HepG2 (cell line): ENCODE measurements around the gene PNPLA1. TPM values are rescaled to one million over a fixed set of nuclear protein-coding genes. Genes with fewer than 3 reads are reported as not detected.

Experiments
- ATAC-seq: fragments of 200-7000 bp; cut with Tn5 transposase; 3 replicates; pipeline ENCODE4 v1.9.1; 2020; ENCODE audit warnings: mild to moderate bottlenecking, moderate library complexity
- Bru-seq: library from RNA; stranded (reverse); fragments of 400-500 nt; gene quantifications from one replicate; lab custom pipeline; 2021; lab: Mats Ljungman, UMichigan
- BruChase-seq, 2 experiments: library from RNA; stranded (reverse); fragments of 400-500 nt; gene quantifications; one replicate each; lab custom pipeline; 2021; lab: Mats Ljungman, UMichigan
- BruUV-seq: library from RNA; stranded (reverse); fragments of 400-500 nt; replicated peaks from 2 replicates; lab custom pipeline; 2021; lab: Mats Ljungman, UMichigan
- CTCF ChIA-PET: fragments of 300-600 bp; formaldehyde crosslinking; extraction: SDS; loops from one replicate; lab custom pipeline; 2021; ENCODE audit warnings: low total read pairs, inconsistent platforms, low intra/inter-chr PET ratio; lab: Yijun Ruan, JAX
- POLR2A ChIA-PET: fragments of 350-600 bp; sonication (Branson Sonifier 250); formaldehyde crosslinking; loops from one replicate; lab custom pipeline; 2020; ENCODE audit warnings: antibody characterized with exemption, inconsistent platforms; lab: Yijun Ruan, JAX
- DNase-seq: peaks from one replicate; pipeline ENCODE4 v3.0.0-alpha.2; 2015; ENCODE audit warnings: low spot score
- FAIRE-seq: peaks from 3 replicates; lab custom pipeline; 2011; peaks lifted over from hg19 to GRCh38; lab: Jason Lieb, UNC
- H2AFZ ChIP-seq: one replicate; pipeline ENCODE4 v1.6.1; 2011; ENCODE audit warnings: low read length, inconsistent platforms
- H3K27ac ChIP-seq: fragments of 300-600 bp; 3 replicates; pipeline ENCODE4 v1.8.0; 2011; ENCODE audit warnings: mixed run types, mild to moderate bottlenecking, mixed read lengths, low read length, inconsistent platforms; ENCODE audit not compliant: insufficient read depth; ENCODE audit errors: extremely low read length
- H3K27me3 ChIP-seq, 2 experiments: fragments of 200-600 bp in 1 of 2; 2 replicates in 1 of 2; 3 replicates in 1 of 2; pipeline versions ENCODE4 v1.6.0 to v1.8.0; 2011; ENCODE audit warnings: low read length in 2 of 2, mild to moderate bottlenecking in 2 of 2, moderate library complexity in 2 of 2, inconsistent platforms in 1 of 2; ENCODE audit not compliant: insufficient read depth in 2 of 2, control insufficient read depth in 1 of 2
- H3K36me3 ChIP-seq, 2 experiments: fragments of 200-600 bp in 1 of 2; replicated peaks in 1 of 2; 2 replicates in 1 of 2; 3 replicates in 1 of 2; pipeline versions ENCODE4 v1.5.1 to v1.8.0; 2011; ENCODE audit warnings: low read length in 2 of 2, inconsistent platforms in 1 of 2; ENCODE audit not compliant: insufficient read depth in 2 of 2, control insufficient read depth in 1 of 2
- H3K4me1 ChIP-seq: 2 replicates; pipeline ENCODE4 v1.5.1; 2012; ENCODE audit warnings: low read length, inconsistent platforms; ENCODE audit not compliant: insufficient read depth
- H3K4me2 ChIP-seq: 2 replicates; pipeline ENCODE4 v1.6.0; 2011; ENCODE audit warnings: low read depth, low read length, inconsistent platforms
- H3K4me3 ChIP-seq, 3 experiments: fragments of 200-600 bp in 1 of 3; sonication (generic), shearing (Covaris generic) in 1 of 3; replicated peaks in 1 of 3; 2 replicates each; pipeline ENCODE4 v1.5.1; 2011 to 2016; ENCODE audit warnings: low read length in 3 of 3, inconsistent platforms in 2 of 3, low read depth in 2 of 3, mild to moderate bottlenecking in 2 of 3, control low read depth in 1 of 3, mixed read lengths in 1 of 3; ENCODE audit not compliant: insufficient read depth in 1 of 3
- H3K79me2 ChIP-seq: one replicate; pipeline ENCODE4 v1.6.1; 2011; ENCODE audit warnings: low read length, inconsistent platforms; ENCODE audit not compliant: insufficient read depth
- H3K9ac ChIP-seq: 2 replicates; pipeline ENCODE4 v1.6.0; 2011; ENCODE audit warnings: mild to moderate bottlenecking, low read depth, low read length, inconsistent platforms; ENCODE audit not compliant: insufficient read depth
- H3K9me3 ChIP-seq: 2 replicates; pipeline ENCODE4 v1.5.1; 2012; ENCODE audit warnings: mild to moderate bottlenecking, low read length
- H4K20me1 ChIP-seq: 2 replicates; pipeline ENCODE4 v1.6.0; 2011; ENCODE audit warnings: inconsistent platforms, mild to moderate bottlenecking, low read length, moderate library complexity; ENCODE audit not compliant: insufficient read depth
- ZNF136 ChIP-seq: sonication (generic); formaldehyde crosslinking; IDR thresholded peaks from 2 replicates; pipeline ENCODE4 v1.8.1; 2022; ENCODE audit warnings: low read depth, mild to moderate bottlenecking, moderate library complexity, missing genetic modification reagents
- ZNF687 ChIP-seq: sonication (generic); formaldehyde crosslinking; IDR thresholded peaks from 2 replicates; pipeline ENCODE4 v1.5.1; 2020; ENCODE audit warnings: mild to moderate bottlenecking, missing genetic modification reagents, moderate library complexity
- WGBS: methylation state at CpG from one replicate; pipeline ENCODE4 v1.1.6; 2017; ENCODE audit warnings: low lambda C conversion rate; 5-methylcytosine and 5-hydroxymethylcytosine counted together
- in situ Hi-C: cut with HindIII; loops from 2 replicates; pipeline ENCODE4 v1.10.0; 2017; ENCODE audit warnings: low pct_unique_long_range_greater_than_20kb; ENCODE audit not compliant: extremely low pct_ligation_motif_present
- intact Hi-C: fragments of 100-400 bp; cut with micrococcal nuclease; formaldehyde crosslinking; loops from one replicate; pipeline ENCODE4 v1.10.0; 2022; ENCODE audit not compliant: unreplicated experiment
- long read RNA-seq, 2 experiments: library from RNA in 1 of 2; library from polyadenylated mRNA in 1 of 2; stranded (forward) in 1 of 2; unstranded in 1 of 2; transcript quantifications; one replicate each; pipeline ENCODE4 v2.0.0, GENCODE V29; 2019 to 2022
- polyA minus RNA-seq, 3 experiments: library from RNA; depleted of rRNA, polyadenylated mRNA; stranded (reverse); fragments of >200 nt; gene quantifications; 2 replicates each; pipeline ENCODE4 v1.2.3, GENCODE V29; 2011; ENCODE audit warnings: low replicate concordance in 1 of 3
- polyA plus RNA-seq, 8 experiments: library from polyadenylated mRNA; depleted of rRNA in 3 of 8; stranded (reverse) in 7 of 8; unstranded in 1 of 8; fragments of >200 nt; fragmentation: Illumina TruSeq in 4 of 8; extraction: Trizol in 4 of 8; gene quantifications; 2 replicates each; pipeline versions ENCODE4 v1.2.1 to v1.2.3, GENCODE V29; 2011 to 2016; ENCODE audit warnings: low read depth in 4 of 8, missing spikeins in 1 of 8, mixed read lengths in 1 of 8; ENCODE audit not compliant: insufficient read depth in 1 of 8
- total RNA-seq, 5 experiments: library from RNA; depleted of rRNA; stranded (reverse); fragments of >200 nt; fragmentation: Illumina TruSeq; extraction: Trizol; gene quantifications; 2 replicates each; pipeline ENCODE4 v1.2.3, GENCODE V29; 2016; ENCODE audit warnings: low read depth in 1 of 5

Gene PNPLA1
- total RNA-seq (2016; rRNA removed; fragmentation: Illumina TruSeq; extraction: Trizol) (not detected in 2 replicates), polyA plus RNA-seq (2011; rRNA removed) (not detected in 2 replicates), polyA minus RNA-seq (2011; rRNA and poly(A)+ RNA removed; ENCODE audit: low replicate concordance) (2.7 TPM in 1 of 2 replicates, not detected in the other), Bru-seq, nascent RNA (percentile 26 among the genes with signal in this experiment), BruChase-seq, experiment 1, labeled RNA remaining after a 6-hour chase (percentile 26 among the genes with signal in this experiment), BruChase-seq, experiment 2, labeled RNA remaining after a 2-hour chase (percentile 42 among the genes with signal in this experiment)
- not detected in 2 replicates for total RNA-seq (2016; cell fraction: cytosol; rRNA removed; fragmentation: Illumina TruSeq; extraction: Trizol; ENCODE audit: low read depth)
- not detected in 2 replicates for total RNA-seq (2016; cell fraction: insoluble cytoplasmic fraction; rRNA removed; fragmentation: Illumina TruSeq; extraction: Trizol)
- total RNA-seq (2016; cell fraction: membrane; rRNA removed; fragmentation: Illumina TruSeq; extraction: Trizol) = not detected in 2 replicates
- not detected in 2 replicates for total RNA-seq (2016; cell fraction: nucleus; rRNA removed; fragmentation: Illumina TruSeq; extraction: Trizol)
- polyA plus RNA-seq (2011; cell fraction: cytosol; rRNA removed) = 0.04 TPM in 1 of 2 replicates, not detected in the other
- polyA plus RNA-seq (2011; cell fraction: nucleus; rRNA removed) = not detected in 2 replicates
- 0.05 TPM in 1 of 2 replicates, not detected in the other for polyA plus RNA-seq (2012)
- not detected in 2 replicates for polyA plus RNA-seq (2016; cell fraction: cytosol; fragmentation: Illumina TruSeq; extraction: Trizol; ENCODE audit: low read depth)
- not detected in 2 replicates for polyA plus RNA-seq (2016; cell fraction: insoluble cytoplasmic fraction; fragmentation: Illumina TruSeq; extraction: Trizol; ENCODE audit: low read depth)
- not detected in 2 replicates for polyA plus RNA-seq (2016; cell fraction: membrane; fragmentation: Illumina TruSeq; extraction: Trizol; ENCODE audit: low read depth)
- not detected in 2 replicates for polyA plus RNA-seq (2016; cell fraction: nucleus; fragmentation: Illumina TruSeq; extraction: Trizol; ENCODE audit: insufficient read depth, low read depth)
- not detected in 2 replicates for polyA minus RNA-seq (2011; cell fraction: cytosol; rRNA and poly(A)+ RNA removed)
- not detected in 2 replicates for polyA minus RNA-seq (2011; cell fraction: nucleus; rRNA and poly(A)+ RNA removed)
- long read RNA-seq, experiment 1 = 0 reads
- long read RNA-seq, experiment 2 = 0 reads

- WGBS = 46% methylated on average over 24 of the region's 32 CpGs
- TF ChIP-seq ZNF687 (CRISPR knock-in tag) = 0 out of 2 replicates have a peak, but pooled peaks have one; percentile 12
- TF ChIP-seq ZNF136 (CRISPR knock-in tag) = no peak
- H3K9me3 ChIP-seq = 0 out of 2 replicates have a peak, but pooled peaks cover 4% of the 10 kb centered on the region
- H3K79me2 ChIP-seq = no peaks in the 10 kb centered on the region
- in situ Hi-C loops (no loop called here), intact Hi-C loops (no loop called here)
- peak; percentile 51 for ATAC-seq
- H2AFZ ChIP-seq = no peak within 1 kb of the TSS
- no peaks in the 10 kb centered on the region for H3K36me3 ChIP-seq
- FAIRE-seq = no peak
- no peaks in the 10 kb centered on the region for H4K20me1 ChIP-seq
- DNase-seq = no peak
- BruUV-seq = no TSS peak
- no peak within 1 kb of the TSS for H3K9ac ChIP-seq
- no peaks in the 10 kb centered on the region for H3K4me1 ChIP-seq
- no peak within 1 kb of the TSS for H3K27ac ChIP-seq
- ChIA-PET CTCF (no interaction called here), POLR2A (no interaction called here)
- peaks cover 3 to 62% of the 10 kb centered on the region in 2 experiments; a peak in 4 of 5 replicates for H3K27me3 ChIP-seq
- H3K4me2 ChIP-seq = no peak within 1 kb of the TSS
- H3K4me3 ChIP-seq = no peak within 1 kb of the TSS
Observed at GRCh38 chr6:36269834-36270705, at the start of gene PNPLA1. PNPLA1 (plus strand) TSS chr6:36270060; CDS start chr6:36270460, 400 bp downstream.
